Activated CD4-positive, alpha-beta T cell treated with anti-CD3 and anti-CD28 coated beads for 36 hours (primary cell): Measurements from ENCODE around the gene OLIG1. TPM values are rescaled to one million over a fixed set of nuclear protein-coding genes. Genes with fewer than 3 reads are reported as not detected.

ENCODE experiments used
- total RNA-seq, 2 experiments: library from RNA; stranded (reverse); gene quantifications; one replicate each; pipeline ENCODE4 v1.2.3, GENCODE V29; 2021

Gene OLIG1
- total RNA-seq, 2 experiments from 2014 or later: not detected

Other genes with a start within 250 kb of the OLIG1 start
- not detected for gene OLIG2, start 44.2 kb upstream of the OLIG1 start, total RNA-seq
- gene IFNAR2, start 159.8 kb downstream of the OLIG1 start, total RNA-seq: 10 to 100 TPM; 26.6 to 29.8 TPM
- 10 to 100 TPM; 22.8 to 25.0 TPM for gene IL10RB, start 196.2 kb downstream of the OLIG1 start, total RNA-seq